Upper lobe of right lung (tissue), 1 donor: ENCODE measurements around the gene ELFN2. TPM values are rescaled to one million over a fixed set of nuclear protein-coding genes. Genes with fewer than 3 reads are reported as not detected.
"Not testable (repeated sequence)": the region's sequence is repeated elsewhere in the genome, so short reads cannot be mapped to it uniquely, and the experiment has no call there.

ENCODE experiments used
- ATAC-seq: fragments of 200-7000 bp; cut with Tn5 transposase; one replicate; pipeline ENCODE4 v1.9.1; 2020; ENCODE audit warnings: mild to moderate bottlenecking, moderate library complexity
- DNase-seq: peaks from one replicate; pipeline ENCODE4 v3.0.0-alpha.2; 2020
- H3K27ac ChIP-seq: fragments of 200-600 bp; one replicate; pipeline ENCODE4 v1.8.0; 2022
- H3K27me3 ChIP-seq: fragments of 200-600 bp; one replicate; pipeline ENCODE4 v1.8.0; 2022; ENCODE audit warnings: mild to moderate bottlenecking
- H3K36me3 ChIP-seq: fragments of 200-600 bp; one replicate; pipeline ENCODE4 v1.8.0; 2022
- H3K4me1 ChIP-seq: fragments of 200-600 bp; one replicate; pipeline ENCODE4 v1.8.0; 2022
- H3K4me3 ChIP-seq: fragments of 200-600 bp; one replicate; pipeline ENCODE4 v1.8.0; 2022; ENCODE audit warnings: mild to moderate bottlenecking
- H3K9me3 ChIP-seq: fragments of 200-600 bp; one replicate; pipeline ENCODE4 v1.8.0; 2022
- CTCF ChIP-seq: fragments of 200-600 bp; IDR thresholded peaks from one replicate; pipeline ENCODE4 v1.8.0; 2022; ENCODE audit warnings: antibody characterized with exemption
- intact Hi-C: fragments of 100-400 bp; cut with DNase I; formaldehyde crosslinking; loops from one replicate; pipeline ENCODE4 v1.11.0; 2022
- total RNA-seq: library from RNA; stranded (reverse); fragmentation: NEBNext Ultra II Directional; extraction: Animal tissue kit (Norgen Biotek cat#: 25700); gene quantifications from one replicate; pipeline ENCODE4 v1.2.1, GENCODE V29; 2021
- donor health status: DM: no; HTN: yes; CAD: no; lungs with severe emphysema.

The ELFN2 gene
- total RNA-seq, 1 donor from 2014 or later = 0.72 TPM

DNA sequence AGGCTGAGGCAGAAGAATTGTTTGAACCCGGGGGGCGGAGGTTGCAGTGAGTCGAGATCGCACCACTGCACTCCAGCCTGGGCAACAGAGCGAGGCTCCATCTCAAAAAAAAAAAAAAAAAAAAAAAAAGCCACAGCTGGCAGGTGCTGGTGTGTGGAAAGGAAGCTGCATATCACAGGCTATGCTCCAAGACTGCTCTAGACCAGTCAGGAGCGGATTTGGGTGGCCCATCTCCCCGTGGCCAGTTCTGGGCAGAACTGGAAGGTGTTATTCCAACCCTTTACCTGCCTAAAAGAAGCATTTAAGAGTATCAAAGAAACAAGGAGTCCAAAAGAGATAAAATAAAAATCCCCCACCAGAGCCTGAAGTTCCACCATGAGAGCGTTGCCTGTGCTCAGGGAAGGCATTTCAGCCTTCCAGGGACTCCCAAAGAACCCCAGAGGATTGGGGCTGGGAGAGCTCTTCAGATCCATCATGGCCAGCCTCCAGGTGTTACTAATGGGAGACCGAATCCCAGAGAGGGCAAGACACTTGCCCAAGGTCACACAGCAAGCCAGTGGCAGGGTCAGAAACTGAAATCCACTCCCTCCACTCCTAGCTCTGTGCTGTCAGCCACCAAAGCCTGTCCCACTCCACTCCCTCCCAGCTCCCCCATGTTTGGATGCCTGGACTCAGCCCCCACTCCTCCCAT, 44.6 kb upstream of the ELFN2 start:
- TF ChIP-seq CTCF = no peak
- Histone ChIP-seq H3K4me1 (no peaks in the 10 kb centered on the region), H3K27ac (no peak overlapping the region), H3K36me3 (peaks cover 6% of the 10 kb centered on the region), H3K9me3 (no peaks in the 10 kb centered on the region), H3K27me3 (no peaks in the 10 kb centered on the region), H3K4me3 (no peak overlapping the region)
- intact Hi-C loops = no loop called here
- DNase-seq = no peak
- ATAC-seq = peak; percentile 4

DNA sequence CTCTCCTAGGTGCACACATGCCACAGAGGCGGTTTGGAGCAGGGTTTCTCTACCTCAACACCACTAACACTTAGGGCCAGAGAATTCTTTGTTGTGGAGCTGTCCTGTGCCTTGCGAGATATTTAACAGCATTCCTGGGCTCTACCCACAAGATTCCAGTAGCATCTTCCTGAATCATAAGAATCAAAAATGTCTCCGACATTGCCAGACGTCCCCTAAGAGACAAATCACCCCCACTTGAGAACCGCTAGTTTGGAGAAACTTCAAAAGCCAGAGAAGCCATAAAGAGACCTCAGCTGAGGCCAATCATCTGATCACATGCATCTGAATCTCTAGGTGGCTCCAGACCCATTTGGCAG, 42.8 kb upstream of the ELFN2 start:
- DNase-seq = no peak
- no peak for TF ChIP-seq CTCF
- no peak overlapping the region for H3K27ac ChIP-seq
- no peak for ATAC-seq
- H3K27me3 ChIP-seq = no peaks in the 10 kb centered on the region
- intact Hi-C loops = no loop called here
- no peak overlapping the region for H3K4me3 ChIP-seq
- peaks cover 8% of the 10 kb centered on the region for H3K36me3 ChIP-seq
- H3K9me3 ChIP-seq = no peaks in the 10 kb centered on the region
- H3K4me1 ChIP-seq = no peaks in the 10 kb centered on the region

GRCh38 chr22:37469416-37470086, 42.3 kb upstream of the ELFN2 start:
- no peak overlapping the region for H3K4me3 ChIP-seq
- no peak for ATAC-seq
- no peak overlapping the region for H3K27ac ChIP-seq
- no peaks in the 10 kb centered on the region for H3K9me3 ChIP-seq
- intact Hi-C loops = no loop called here
- no peak for DNase-seq
- no peaks in the 10 kb centered on the region for H3K27me3 ChIP-seq
- H3K36me3 ChIP-seq = peaks cover 8% of the 10 kb centered on the region
- TF ChIP-seq CTCF = no peak
- H3K4me1 ChIP-seq = no peaks in the 10 kb centered on the region

DNA sequence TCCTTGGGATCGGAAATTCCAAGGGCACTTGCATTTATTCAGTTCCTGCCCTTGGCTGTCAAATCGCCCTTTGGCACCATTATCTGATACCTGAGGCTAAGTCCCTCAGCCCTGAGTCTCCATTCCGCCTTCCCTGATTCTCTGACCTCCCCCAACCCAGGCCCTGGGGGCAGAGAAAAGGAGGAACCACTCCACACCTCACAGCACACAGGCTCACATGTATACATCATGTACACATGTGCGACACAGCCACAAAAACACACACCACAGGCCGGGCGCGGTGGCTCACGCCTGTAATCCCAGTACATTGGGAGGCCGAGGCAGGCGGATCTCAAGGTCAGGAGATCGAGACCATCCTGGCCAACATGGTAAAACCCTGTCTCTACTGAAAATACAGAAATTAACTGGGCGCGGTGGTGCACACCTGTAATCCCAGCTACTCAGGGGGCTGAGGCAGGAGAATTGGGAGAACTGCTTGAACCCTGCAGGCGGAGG, 41.0 kb upstream of the ELFN2 start:
- H3K27me3 ChIP-seq, H3K4me1 ChIP-seq, DNase-seq, H3K4me3 ChIP-seq, H3K27ac ChIP-seq, H3K36me3 ChIP-seq, H3K9me3 ChIP-seq, intact Hi-C loops, ATAC-seq: not testable (repeated sequence)

DNA sequence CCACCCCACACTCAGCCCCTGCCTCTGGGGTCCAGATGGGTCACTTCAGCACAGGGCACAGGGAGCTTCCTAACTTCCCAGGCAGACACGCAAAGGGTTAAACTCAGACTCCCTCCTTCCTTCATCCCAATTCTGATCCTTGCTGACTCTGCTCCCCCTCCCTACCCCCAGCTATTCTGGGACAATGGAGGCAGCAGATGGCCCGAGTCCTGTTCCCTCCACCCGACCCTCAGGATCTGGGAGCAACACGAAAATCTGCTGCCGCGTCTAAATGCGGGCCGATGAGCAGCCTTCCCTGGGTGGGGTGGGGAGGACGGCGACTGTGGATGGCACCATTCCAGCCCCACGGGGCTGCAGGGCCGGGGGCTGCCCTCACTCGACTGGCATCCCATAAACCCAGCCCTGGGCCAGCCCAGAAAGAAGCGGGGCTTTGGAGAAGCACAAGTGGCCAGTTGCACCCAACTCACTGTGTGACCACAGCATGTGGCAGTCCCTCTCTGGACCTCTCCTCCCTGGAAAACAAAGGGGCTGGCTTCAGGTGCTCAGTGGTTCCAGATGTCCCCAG, 40.2 kb upstream of the ELFN2 start:
- Histone ChIP-seq H3K4me3 (no peak overlapping the region), H3K36me3 (peaks cover 8% of the 10 kb centered on the region), H3K4me1 (no peaks in the 10 kb centered on the region), H3K27ac (no peak overlapping the region), H3K27me3 (no peaks in the 10 kb centered on the region), H3K9me3 (no peaks in the 10 kb centered on the region)
- DNase-seq = no peak
- no peak for ATAC-seq
- no peak for TF ChIP-seq CTCF
- intact Hi-C loops = no loop called here

GRCh38 chr22:37464181-37464580, 36.9 kb upstream of the ELFN2 start:
- DNase-seq (no peak), ATAC-seq (no peak)
- Histone ChIP-seq H3K27me3 (no peaks in the 10 kb centered on the region), H3K4me1 (no peaks in the 10 kb centered on the region), H3K9me3 (no peaks in the 10 kb centered on the region), H3K36me3 (peaks cover 8% of the 10 kb centered on the region), H3K4me3 (no peak overlapping the region), H3K27ac (no peak overlapping the region)
- intact Hi-C loops = no loop called here
- TF ChIP-seq CTCF = no peak
